GM19395 (cell line): ENCODE measurements around the gene CERS6.

Experiments used
- ATAC-seq: cut with Tn5 transposase; IDR thresholded peaks from one replicate; pipeline ENCODE4 v1.9.1; 2021; ENCODE audit warnings: mild to moderate bottlenecking, moderate library complexity; ENCODE audit not compliant: unreplicated experiment

The CERS6 gene

GRCh38 chr2:168819050-168819715 is 363.1 kb downstream of the CERS6 start:
- ATAC-seq = no peak

GRCh38 chr2:168819829-168820489 is 363.9 kb downstream of the CERS6 start:
- no peak for ATAC-seq

GRCh38 chr2:168821577-168821976 is 365.5 kb downstream of the CERS6 start:
- ATAC-seq = no peak

- ATAC-seq = no peak
Observed at GRCh38 chr2:168821992-168822391, 365.9 kb downstream of the CERS6 start.
